GM12878 (cell line): ENCODE data around the gene HSPB3. TPM values are rescaled to one million over a fixed set of nuclear protein-coding genes. Genes with fewer than 3 reads are reported as not detected.

ENCODE experiments used
- ATAC-seq: fragments of 200-7000 bp; cut with Tn5 transposase; 3 replicates; pipeline ENCODE4 v1.9.1; 2020; ENCODE audit warnings: mild to moderate bottlenecking, moderate library complexity
- BruUV-seq: library from RNA; stranded (reverse); fragments of 400-500 nt; replicated peaks from 2 replicates; lab custom pipeline; 2021; lab: Mats Ljungman, UMichigan
- CTCF ChIA-PET: fragments of 300-600 bp; sonication (Branson Sonifier 250); formaldehyde crosslinking; extraction: SDS; loops from one replicate; lab custom pipeline; 2021; ENCODE audit warnings: inconsistent platforms; lab: Yijun Ruan, JAX
- POLR2A ChIA-PET: fragments of 350-600 bp; formaldehyde crosslinking; extraction: SDS; loops from one replicate; lab custom pipeline; 2021; ENCODE audit warnings: inconsistent platforms; lab: Charles Lee
- RAD21 ChIA-PET: fragments of 300-600 bp; sonication (Branson Sonifier 250); formaldehyde crosslinking; loops from one replicate; lab custom pipeline; 2023; ENCODE audit warnings: antibody characterized with exemption; ENCODE audit not compliant: unreplicated experiment; lab: Charles Lee
- SMC1A ChIA-PET: fragments of 300-600 bp; sonication (Branson Sonifier 250); formaldehyde crosslinking; loops from one replicate; lab custom pipeline; 2023; ENCODE audit not compliant: unreplicated experiment, uncharacterized antibody; lab: Charles Lee
- DNase-seq: peaks from one replicate; pipeline ENCODE4 v3.0.0-alpha.2; 2011; ENCODE audit warnings: low read depth, low spot score
- FAIRE-seq: peaks from 3 replicates; lab custom pipeline; 2011; peaks lifted over from hg19 to GRCh38; lab: Jason Lieb, UNC
- H2AFZ ChIP-seq: 2 replicates; pipeline ENCODE4 v1.6.0; 2011; ENCODE audit warnings: low read depth, low read length, control low read depth; ENCODE audit not compliant: control insufficient read depth
- H3K27ac ChIP-seq: 2 replicates; pipeline ENCODE4 v1.5.1; 2011; ENCODE audit warnings: control low read depth; ENCODE audit not compliant: control insufficient read depth, insufficient read depth
- H3K27me3 ChIP-seq, 2 experiments: replicated peaks in 1 of 2; 2 replicates each; pipeline versions ENCODE4 v1.6.0 to v1.6.1; 2011; ENCODE audit warnings: low read length in 1 of 2; ENCODE audit not compliant: control insufficient read depth in 2 of 2, insufficient read depth in 2 of 2
- H3K36me3 ChIP-seq, 2 experiments: 2 replicates each; pipeline ENCODE4 v1.5.1; 2011; ENCODE audit warnings: low read length in 1 of 2; ENCODE audit not compliant: control insufficient read depth in 2 of 2, insufficient read depth in 2 of 2
- H3K4me1 ChIP-seq: 2 replicates; pipeline ENCODE4 v1.6.1; 2011; ENCODE audit warnings: mild to moderate bottlenecking, low read length, moderate library complexity, mixed read lengths; ENCODE audit not compliant: control insufficient read depth, insufficient read depth
- H3K4me2 ChIP-seq: 2 replicates; pipeline ENCODE4 v1.6.0; 2011; ENCODE audit warnings: control low read depth; ENCODE audit not compliant: control insufficient read depth, insufficient read depth
- H3K4me3 ChIP-seq: fragments of 200-600 bp; sonication (generic); 2 replicates; pipeline ENCODE4 v1.5.1; 2016
- H3K79me2 ChIP-seq: 2 replicates; pipeline ENCODE4 v1.6.0; 2011; ENCODE audit warnings: low read length; ENCODE audit not compliant: control insufficient read depth, insufficient read depth
- H3K9ac ChIP-seq: 2 replicates; pipeline ENCODE4 v1.8.0; 2011; ENCODE audit warnings: low read length, control low read depth, mixed read lengths; ENCODE audit not compliant: control insufficient read depth, insufficient read depth
- H3K9me3 ChIP-seq: replicated peaks from 3 replicates; pipeline ENCODE4 v1.5.1; 2011; ENCODE audit warnings: mild to moderate bottlenecking, low read length; ENCODE audit not compliant: control insufficient read depth, insufficient read depth
- H4K20me1 ChIP-seq: 2 replicates; pipeline ENCODE4 v1.6.0; 2011; ENCODE audit not compliant: control insufficient read depth, insufficient read depth
- ATF7 ChIP-seq: fragments of 450-650 bp; IDR thresholded peaks from 2 replicates; pipeline ENCODE4 v1.6.1; 2016; ENCODE audit warnings: low read depth, mild to moderate bottlenecking
- BACH1 ChIP-seq: fragments of 450-650 bp; IDR thresholded peaks from 2 replicates; pipeline ENCODE4 v1.6.1; 2017; ENCODE audit warnings: mild to moderate bottlenecking, borderline replicate concordance
- IKZF1 ChIP-seq: fragments of 450-650 bp; conservative IDR thresholded peaks from 2 replicates; pipeline ENCODE4 v1.6.1; 2017; ENCODE audit warnings: antibody characterized with exemption, mild to moderate bottlenecking
- IRF4 ChIP-seq: IDR thresholded peaks from 2 replicates; pipeline ENCODE4 v1.6.1; 2011; ENCODE audit warnings: low read depth, low read length
- JUNB ChIP-seq: IDR thresholded peaks from 2 replicates; pipeline ENCODE4 v1.6.1; 2016; ENCODE audit warnings: antibody characterized with exemption, mild to moderate bottlenecking
- MYC ChIP-seq: IDR thresholded peaks from 2 replicates; pipeline ENCODE4 v1.6.1; 2011; ENCODE audit warnings: mild to moderate bottlenecking, low read length, moderate library complexity, inconsistent platforms; ENCODE audit not compliant: insufficient read depth, insufficient replicate concordance, insufficient read length, severe bottlenecking
- POLR2AphosphoS5 ChIP-seq: IDR thresholded peaks from 2 replicates; pipeline ENCODE4 v1.6.1; 2011; ENCODE audit warnings: mild to moderate bottlenecking, low read length, inconsistent platforms
- RB1 ChIP-seq: fragments of 450-650 bp; formaldehyde crosslinking; IDR thresholded peaks from 2 replicates; pipeline ENCODE4 v1.6.1; 2017; ENCODE audit warnings: mild to moderate bottlenecking, borderline replicate concordance
- SMAD5 ChIP-seq: IDR thresholded peaks from 2 replicates; pipeline ENCODE4 v1.6.1; 2016; ENCODE audit warnings: antibody characterized with exemption, low read depth
- TAF1 ChIP-seq: IDR thresholded peaks from 2 replicates; pipeline ENCODE4 v1.6.1; 2011; ENCODE audit warnings: mild to moderate bottlenecking, low read depth, low read length, borderline replicate concordance
- ZNF207 ChIP-seq: fragments of 450-650 bp; IDR thresholded peaks from 2 replicates; pipeline ENCODE4 v1.6.1; 2014; ENCODE audit warnings: antibody characterized with exemption, mild to moderate bottlenecking, borderline replicate concordance
- WGBS: methylation state at CpG from one replicate; pipeline ENCODE4 v1.1.6; 2016; ENCODE audit warnings: low lambda C conversion rate; ENCODE audit not compliant: insufficient replicate concordance, insufficient coverage; ENCODE audit errors: missing lambda C conversion rate; 5-methylcytosine and 5-hydroxymethylcytosine counted together
- in situ Hi-C: fragments of 300-500 bp; cut with MboI; formaldehyde crosslinking; loops from 9 replicates; pipeline ENCODE4 v1.14.3; 2018; ENCODE audit warnings: mixed read lengths
- intact Hi-C: fragments of 100-400 bp; cut with micrococcal nuclease; formaldehyde crosslinking; loops from one replicate; pipeline ENCODE4 v1.14.2; 2022; ENCODE audit not compliant: unreplicated experiment
- polyA plus RNA-seq, 11 experiments: library from polyadenylated mRNA; depleted of rRNA in 4 of 11; unstranded in 6 of 11; stranded (reverse) in 5 of 11; fragments of >200 nt; fragmentation: Nextera tagmentation in 4 of 11; fragmentation: Illumina TruSeq in 1 of 11; extraction: Ambion mirVana in 4 of 11; extraction: Trizol in 1 of 11; gene quantifications; 1 replicate in 1 of 11; 2 replicates in 10 of 11; pipeline versions ENCODE4 v1.2.1 to v1.2.3, GENCODE V29; 2011 to 2016; ENCODE audit warnings: inconsistent platforms in 2 of 11, missing spikeins in 2 of 11, low read depth in 1 of 11
- total RNA-seq, 4 experiments: library from RNA; depleted of rRNA in 3 of 4; stranded (reverse); fragments of >200 nt in 3 of 4; fragmentation: Illumina TruSeq in 1 of 4; extraction: Trizol in 1 of 4; gene quantifications; 2 replicates each; pipeline versions ENCODE4 v1.2.1 to v1.2.3, GENCODE V29; 2013 to 2021
- TF ChIP-seq, protein P1 (sequence below): fragments of 450-650 bp; IDR thresholded peaks from 2 replicates; pipeline ENCODE4 v1.6.1; 2017; ENCODE audit warnings: antibody characterized with exemption, mild to moderate bottlenecking, moderate library complexity
- TF ChIP-seq, protein P2 (sequence below): IDR thresholded peaks from 2 replicates; pipeline ENCODE4 v1.6.1; 2011; ENCODE audit warnings: borderline replicate concordance, low read depth, mild to moderate bottlenecking, moderate library complexity, low read length; ENCODE audit not compliant: insufficient read depth, poor library complexity, severe bottlenecking

HSPB3 gene
- total and polyA plus RNA-seq, 10 of the 15 experiments (the other 5 are each of a cell fraction or from before 2014, with no cell fraction given), result 0.11 to 0.60 (median 0.29) TPM; not detected in 7

DNA sequence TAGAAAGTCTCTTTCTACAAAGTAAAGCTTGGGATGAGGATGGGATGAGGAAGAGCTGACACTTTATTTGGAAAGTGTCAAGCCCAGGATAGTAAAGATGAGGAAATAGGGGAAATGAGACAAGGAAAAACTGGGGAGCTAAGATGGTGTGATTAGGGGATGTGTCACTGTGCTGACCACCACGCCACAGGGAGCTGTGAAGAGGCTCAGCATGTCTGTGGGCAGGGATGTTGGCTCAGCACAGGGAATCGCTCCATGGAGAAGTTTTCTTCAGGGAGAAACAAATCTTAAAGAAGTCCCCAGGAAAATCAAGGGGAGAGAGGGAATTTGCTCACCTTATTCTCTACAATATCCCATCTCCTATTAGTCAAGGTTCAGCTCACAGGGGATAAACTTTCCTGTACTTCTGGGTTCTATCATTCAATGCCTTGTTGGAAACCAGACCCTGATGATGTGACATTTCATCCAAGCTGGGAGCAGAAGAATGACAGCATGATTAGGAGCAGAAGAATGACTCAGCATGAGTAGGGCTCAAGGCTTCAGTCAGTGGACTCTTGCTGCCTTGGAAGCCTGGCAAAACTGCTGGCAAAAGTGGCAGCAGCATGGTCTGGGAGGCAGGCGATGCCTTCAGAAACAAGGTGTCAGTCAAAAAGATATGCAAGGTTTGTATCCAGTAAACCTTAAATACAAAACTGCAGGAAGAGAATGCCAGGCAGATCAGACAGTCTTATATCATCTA, 4.9 kb downstream of the HSPB3 start:
- POLR2A ChIA-PET, result no interaction called here
- Histone ChIP-seq H3K9me3 (no peaks in the 10 kb centered on the region; the same call in 2 of the 3 replicates), H3K36me3 (no peaks in the 10 kb centered on the region), H3K9ac (no peak overlapping the region), H3K4me2 (no peak overlapping the region), H3K4me3 (no peak overlapping the region), H3K27ac (no peak overlapping the region), H3K79me2 (no peaks in the 10 kb centered on the region), H4K20me1 (no peaks in the 10 kb centered on the region), H2AFZ (no peak overlapping the region), H3K4me1 (no peaks in the 10 kb centered on the region), H3K27me3 (peaks cover 0 to 4% of the 10 kb centered on the region in 2 experiments; a peak in 1 of 4 replicates)
- no peak for ATAC-seq
- intact Hi-C loops (no loop called here), in situ Hi-C loops (no loop called here)
- no peak for DNase-seq
- BruUV-seq, result no TSS peak
- RAD21 ChIA-PET, result no interaction called here
- TF ChIP-seq POLR2AphosphoS5, result no peak
- WGBS, result 0% methylated on average over 3 of the region's 3 CpGs
- SMC1A ChIA-PET, result no interaction called here
- no peak for FAIRE-seq
- CTCF ChIA-PET, result interaction anchor here (1.0 kb wide), 1 partner anchor 29 kb away, joined by 4 read pairs; no protein-coding TSS in a partner anchor

DNA sequence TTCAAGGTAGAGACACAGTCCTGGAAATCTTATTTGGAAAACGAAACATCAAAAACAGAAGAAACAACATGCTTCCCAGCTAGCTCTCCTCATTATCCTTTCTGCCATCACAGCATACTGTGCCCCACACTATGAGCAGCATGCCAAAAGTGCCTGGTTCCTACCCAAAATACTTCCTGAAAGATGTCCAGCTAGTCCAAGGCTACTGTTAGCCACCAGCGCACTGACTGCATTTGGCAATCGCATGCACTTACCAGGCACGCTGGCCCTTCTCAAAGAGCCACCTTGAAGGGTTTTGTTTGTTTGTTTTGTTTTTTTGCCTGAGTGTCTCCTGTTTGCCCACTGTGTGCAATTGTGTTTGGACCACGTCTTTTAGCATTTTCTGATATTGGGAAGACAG, 6.8 kb downstream of the HSPB3 start:
- no peaks in the 10 kb centered on the region; the same call in 2 of the 3 replicates for H3K9me3 ChIP-seq
- RAD21 ChIA-PET, result no interaction called here
- POLR2A ChIA-PET, result no interaction called here

More for the DNA sequence above, 6.8 kb downstream of the HSPB3 start:
- Histone ChIP-seq H3K79me2 (no peaks in the 10 kb centered on the region), H3K4me1 (no peaks in the 10 kb centered on the region), H3K9ac (no peak overlapping the region), H3K4me2 (no peak overlapping the region), H3K27me3 (no peaks in the 10 kb centered on the region; a peak in 1 of 4 replicates), H4K20me1 (no peaks in the 10 kb centered on the region), H3K27ac (no peak overlapping the region), H3K4me3 (no peak overlapping the region), H3K36me3 (no peaks in the 10 kb centered on the region), H2AFZ (no peak overlapping the region)
- ChIA-PET CTCF (no interaction called here), SMC1A (no interaction called here)
- in situ Hi-C loops, result no loop called here
- intact Hi-C loops, result no loop called here
- FAIRE-seq, result no peak
- no TSS peak for BruUV-seq
- WGBS, result 20% methylated on average over 5 of the region's 5 CpGs
- TF ChIP-seq ATF7 (no peak), MYC (no peak), JUNB (no peak), TAF1 (no peak), IKZF1 (no peak), RB1 (no peak), BACH1 (no peak), IRF4 (no peak), SMAD5 (no peak), ZNF207 (no peak)
- TF ChIP-seq, protein P1, sequence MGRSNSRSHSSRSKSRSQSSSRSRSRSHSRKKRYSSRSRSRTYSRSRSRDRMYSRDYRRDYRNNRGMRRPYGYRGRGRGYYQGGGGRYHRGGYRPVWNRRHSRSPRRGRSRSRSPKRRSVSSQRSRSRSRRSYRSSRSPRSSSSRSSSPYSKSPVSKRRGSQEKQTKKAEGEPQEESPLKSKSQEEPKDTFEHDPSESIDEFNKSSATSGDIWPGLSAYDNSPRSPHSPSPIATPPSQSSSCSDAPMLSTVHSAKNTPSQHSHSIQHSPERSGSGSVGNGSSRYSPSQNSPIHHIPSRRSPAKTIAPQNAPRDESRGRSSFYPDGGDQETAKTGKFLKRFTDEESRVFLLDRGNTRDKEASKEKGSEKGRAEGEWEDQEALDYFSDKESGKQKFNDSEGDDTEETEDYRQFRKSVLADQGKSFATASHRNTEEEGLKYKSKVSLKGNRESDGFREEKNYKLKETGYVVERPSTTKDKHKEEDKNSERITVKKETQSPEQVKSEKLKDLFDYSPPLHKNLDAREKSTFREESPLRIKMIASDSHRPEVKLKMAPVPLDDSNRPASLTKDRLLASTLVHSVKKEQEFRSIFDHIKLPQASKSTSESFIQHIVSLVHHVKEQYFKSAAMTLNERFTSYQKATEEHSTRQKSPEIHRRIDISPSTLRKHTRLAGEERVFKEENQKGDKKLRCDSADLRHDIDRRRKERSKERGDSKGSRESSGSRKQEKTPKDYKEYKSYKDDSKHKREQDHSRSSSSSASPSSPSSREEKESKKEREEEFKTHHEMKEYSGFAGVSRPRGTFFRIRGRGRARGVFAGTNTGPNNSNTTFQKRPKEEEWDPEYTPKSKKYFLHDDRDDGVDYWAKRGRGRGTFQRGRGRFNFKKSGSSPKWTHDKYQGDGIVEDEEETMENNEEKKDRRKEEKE, result no peak
- TF ChIP-seq, protein P2, sequence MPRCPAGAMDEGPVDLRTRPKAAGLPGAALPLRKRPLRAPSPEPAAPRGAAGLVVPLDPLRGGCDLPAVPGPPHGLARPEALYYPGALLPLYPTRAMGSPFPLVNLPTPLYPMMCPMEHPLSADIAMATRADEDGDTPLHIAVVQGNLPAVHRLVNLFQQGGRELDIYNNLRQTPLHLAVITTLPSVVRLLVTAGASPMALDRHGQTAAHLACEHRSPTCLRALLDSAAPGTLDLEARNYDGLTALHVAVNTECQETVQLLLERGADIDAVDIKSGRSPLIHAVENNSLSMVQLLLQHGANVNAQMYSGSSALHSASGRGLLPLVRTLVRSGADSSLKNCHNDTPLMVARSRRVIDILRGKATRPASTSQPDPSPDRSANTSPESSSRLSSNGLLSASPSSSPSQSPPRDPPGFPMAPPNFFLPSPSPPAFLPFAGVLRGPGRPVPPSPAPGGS, result no peak
- no peak for DNase-seq
- no peak for ATAC-seq
